ENCODE results near the gene MRPL49.
"Not testable (repeated sequence)": the region's sequence is repeated elsewhere in the genome, so short reads cannot be mapped to it uniquely, and the experiment has no call there.

The MRPL49 gene

GRCh38 chr11:65172600-65172999 lies 50.5 kb downstream of the MRPL49 start:
- no peak for TF ChIP-seq POLR2A (IDR thresholded peaks at IDR 0.05; ENCODE audit: low read depth, low read length)
- FAIRE-seq (no peak), DNase-seq (ENCODE audit: insufficient read length, low spot score) (no peak)

GRCh38 chr11:65174571-65175010 lies 52.5 kb downstream of the MRPL49 start:
- DNase-seq (ENCODE audit: insufficient read length, low spot score); FAIRE-seq: not testable (repeated sequence)
